Peyer's patch (tissue), 4 donors: ENCODE results near the gene TECTA. TPM values are rescaled to one million over a fixed set of nuclear protein-coding genes. Genes with fewer than 3 reads are reported as not detected.

Source experiments
- DNase-seq, 3 donors: peaks; one replicate each; pipeline ENCODE4 v3.0.0-alpha.2; 2017 to 2019
- H3K27ac ChIP-seq, 4 donors: fragments of 200-600 bp; sonication (generic); one replicate each; pipeline ENCODE4 v1.5.1; 2016 to 2019
- H3K27me3 ChIP-seq, 2 donors: fragments of 200-600 bp; sonication (generic); one replicate each; pipeline ENCODE4 v1.5.1; 2019
- H3K36me3 ChIP-seq, 3 donors: fragments of 200-600 bp; sonication (generic); one replicate each; pipeline ENCODE4 v1.5.1; 2016 to 2019
- H3K4me1 ChIP-seq, 4 donors: fragments of 200-600 bp; sonication (generic); one replicate each; pipeline ENCODE4 v1.5.1; 2016 to 2019
- H3K4me3 ChIP-seq, 4 donors: fragments of 200-600 bp; sonication (generic); 1 replicate in 3 of 4; 2 replicates in 1 of 4; pipeline ENCODE4 v1.5.1; 2016 to 2019; ENCODE audit warnings: mild to moderate bottlenecking in 1 of 4
- H3K9me3 ChIP-seq, 4 donors: fragments of 200-600 bp; sonication (generic); one replicate each; pipeline ENCODE4 v1.5.1; 2016 to 2019; ENCODE audit warnings: mild to moderate bottlenecking in 1 of 4
- CTCF ChIP-seq, 6 experiments: fragments of 450-650 bp in 4 of 6; fragments of 200-600 bp in 2 of 6; sonication (generic) in 1 of 6; IDR thresholded peaks; one replicate each; pipeline ENCODE4 v1.5.1; 2017 to 2019; ENCODE audit warnings: antibody characterized with exemption in 6 of 6, mild to moderate bottlenecking in 3 of 6, moderate library complexity in 1 of 6
- POLR2A ChIP-seq, 2 donors: fragments of 450-650 bp; IDR thresholded peaks; one replicate each; pipeline ENCODE4 v1.5.1; 2017; ENCODE audit warnings: antibody characterized with exemption in 2 of 2, mild to moderate bottlenecking in 2 of 2, moderate library complexity in 2 of 2
- total RNA-seq, 4 donors: library from RNA; depleted of rRNA; stranded (reverse); fragments of >200 nt; gene quantifications; one replicate each; pipeline ENCODE4 v1.1.0, GENCODE V29; 2016

The TECTA gene
- total RNA-seq, 4 donors from 2014 or later = 0.19 to 6.6 (median 0.67) TPM; not detected in 1

GRCh38 chr11:121140369-121140768, 39.3 kb downstream of the TECTA start:
- Histone ChIP-seq H3K9me3 (no peaks in the 10 kb centered on the region), H3K4me1 (no peaks in the 10 kb centered on the region), H3K4me3 (no peak overlapping the region), H3K27ac (no peak overlapping the region), H3K36me3 (no peaks in the 10 kb centered on the region), H3K27me3 (no peaks in the 10 kb centered on the region)
- TF ChIP-seq POLR2A (IDR thresholded peaks at IDR 0.05) (no peak), CTCF (IDR thresholded peaks at IDR 0.05) (no peak)
- DNase-seq = no peak

GRCh38 chr11:121141066-121141465, 40.0 kb downstream of the TECTA start:
- Histone ChIP-seq H3K4me1 (no peaks in the 10 kb centered on the region), H3K36me3 (no peaks in the 10 kb centered on the region), H3K27ac (no peak overlapping the region), H3K27me3 (no peaks in the 10 kb centered on the region), H3K9me3 (no peaks in the 10 kb centered on the region), H3K4me3 (no peak overlapping the region)
- DNase-seq = no peak
- TF ChIP-seq CTCF (IDR thresholded peaks at IDR 0.05) (no peak), POLR2A (IDR thresholded peaks at IDR 0.05) (no peak)

DNA sequence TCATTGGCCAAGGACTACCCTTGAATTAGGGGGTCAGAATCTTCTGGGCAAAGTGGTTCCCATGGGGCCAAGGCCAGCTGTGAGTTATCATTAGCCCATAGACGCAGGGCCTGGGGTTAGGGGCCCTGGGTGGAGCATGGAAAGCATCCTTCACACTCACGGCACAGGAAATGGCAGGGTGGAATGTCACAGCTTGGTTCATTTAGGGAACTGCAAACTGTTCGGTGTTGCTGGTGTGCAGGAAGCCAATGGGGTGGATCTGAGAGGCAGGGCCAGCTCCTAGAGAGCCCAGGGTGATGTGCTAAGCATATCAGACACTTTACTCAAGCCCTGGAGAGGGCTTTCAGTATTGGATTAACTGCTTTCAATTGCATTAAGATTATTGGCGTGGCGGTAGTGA, 42.9 kb downstream of the TECTA start:
- H3K9me3 ChIP-seq = no peaks in the 10 kb centered on the region

DNA sequence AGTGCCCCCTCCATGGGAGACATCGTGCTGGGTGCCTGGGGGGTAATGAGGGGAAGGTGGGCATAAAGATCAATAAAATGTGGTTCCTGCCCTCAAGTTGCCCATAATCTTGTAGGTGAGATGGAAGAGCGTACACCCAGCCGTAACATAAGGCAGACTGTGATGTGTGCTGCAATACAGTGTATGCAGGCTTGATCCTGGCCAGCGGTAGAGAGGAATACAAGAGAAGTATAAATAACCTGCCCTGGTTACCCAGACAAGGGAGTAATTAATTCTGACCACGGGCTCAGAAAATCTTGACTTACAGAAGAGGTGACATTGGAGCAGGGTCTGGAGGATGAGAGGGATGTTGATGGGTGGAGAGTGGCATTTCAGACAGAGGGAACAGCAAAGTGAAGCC, 43.7 kb downstream of the TECTA start:
- H3K9me3 ChIP-seq = no peaks in the 10 kb centered on the region
- H3K36me3 ChIP-seq = no peaks in the 10 kb centered on the region
- H3K4me1 ChIP-seq = no peaks in the 10 kb centered on the region
- H3K27me3 ChIP-seq = no peaks in the 10 kb centered on the region
- DNase-seq = no peak
- H3K27ac ChIP-seq = no peak overlapping the region
- TF ChIP-seq CTCF (IDR thresholded peaks at IDR 0.05) (no peak), POLR2A (IDR thresholded peaks at IDR 0.05) (no peak)
- H3K4me3 ChIP-seq = no peak overlapping the region

More for the DNA sequence above, 42.9 kb downstream of the TECTA start:
- no peak for DNase-seq
- no peak for TF ChIP-seq CTCF (IDR thresholded peaks at IDR 0.05)
- TF ChIP-seq POLR2A (IDR thresholded peaks at IDR 0.05) = no peak
- Histone ChIP-seq H3K36me3 (no peaks in the 10 kb centered on the region), H3K27me3 (no peaks in the 10 kb centered on the region), H3K27ac (no peak overlapping the region), H3K4me3 (no peak overlapping the region), H3K4me1 (no peaks in the 10 kb centered on the region)

DNA sequence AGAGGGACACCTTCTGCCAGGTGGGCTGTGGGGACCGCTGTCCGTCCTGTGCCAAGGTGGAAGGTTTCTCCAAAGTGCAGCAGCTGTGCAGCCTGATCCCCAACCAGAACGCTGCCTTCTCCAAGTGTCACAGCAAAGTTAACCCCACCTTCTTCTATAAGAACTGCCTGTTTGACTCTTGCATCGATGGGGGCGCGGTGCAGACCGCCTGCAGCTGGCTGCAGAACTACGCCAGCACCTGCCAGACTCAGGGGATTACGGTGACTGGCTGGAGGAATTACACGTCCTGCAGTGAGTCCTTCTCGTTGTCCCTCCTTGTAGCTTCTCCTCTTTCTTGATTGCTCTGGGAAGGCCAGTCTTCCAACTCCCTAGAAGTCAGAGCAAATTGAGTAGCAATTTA, 44.8 kb downstream of the TECTA start:
- Histone ChIP-seq H3K27me3 (no peaks in the 10 kb centered on the region), H3K9me3 (no peaks in the 10 kb centered on the region), H3K36me3 (no peaks in the 10 kb centered on the region), H3K27ac (no peak overlapping the region), H3K4me3 (no peak overlapping the region), H3K4me1 (no peaks in the 10 kb centered on the region)
- no peak for DNase-seq
- TF ChIP-seq CTCF (IDR thresholded peaks at IDR 0.05) (no peak), POLR2A (IDR thresholded peaks at IDR 0.05) (no peak)

GRCh38 chr11:121149116-121149515, 48.1 kb downstream of the TECTA start:
- no peak for DNase-seq
- H3K27me3 ChIP-seq = no peaks in the 10 kb centered on the region
- H3K9me3 ChIP-seq = no peaks in the 10 kb centered on the region

More at GRCh38 chr11:121149116-121149515, 48.1 kb downstream of the TECTA start:
- Histone ChIP-seq H3K4me3 (no peak overlapping the region), H3K27ac (no peak overlapping the region), H3K36me3 (no peaks in the 10 kb centered on the region), H3K4me1 (no peaks in the 10 kb centered on the region)
- TF ChIP-seq CTCF (IDR thresholded peaks at IDR 0.05) = no peak
